SK-N-MC (cell line): ENCODE data around the gene PTH2.

Experiments
- EZH2 ChIP-seq: fragments of 200-600 bp; sonication (generic); IDR thresholded peaks from one replicate; pipeline ENCODE4 v1.6.1; 2017; ENCODE audit warnings: antibody characterized with exemption
- POLR2AphosphoS5 ChIP-seq: IDR thresholded peaks from 2 replicates; pipeline ENCODE4 v1.6.1; 2012; ENCODE audit warnings: mild to moderate bottlenecking, low read depth, low read length, borderline replicate concordance

- TF ChIP-seq EZH2 (no peak), POLR2AphosphoS5 (no peak)
These were observed 1.4 kb downstream of the PTH2 start for GRCh38 chr19:49421878-49422202.
